ENCODE data around the gene SLC38A3. TPM values are rescaled to one million over a fixed set of nuclear protein-coding genes. Genes with fewer than 3 reads are reported as not detected.

SLC38A3 gene
- total and polyA plus RNA-seq, 2 donors (not counting 1 experiment from before 2014, with no cell fraction given): not detected

GRCh38 chr3:50160561-50160983 lies 44.5 kb upstream of the SLC38A3 start:
- intact Hi-C loops (cut with micrococcal nuclease): no loop called here
- POLR2A ChIA-PET: no interaction called here

DNA sequence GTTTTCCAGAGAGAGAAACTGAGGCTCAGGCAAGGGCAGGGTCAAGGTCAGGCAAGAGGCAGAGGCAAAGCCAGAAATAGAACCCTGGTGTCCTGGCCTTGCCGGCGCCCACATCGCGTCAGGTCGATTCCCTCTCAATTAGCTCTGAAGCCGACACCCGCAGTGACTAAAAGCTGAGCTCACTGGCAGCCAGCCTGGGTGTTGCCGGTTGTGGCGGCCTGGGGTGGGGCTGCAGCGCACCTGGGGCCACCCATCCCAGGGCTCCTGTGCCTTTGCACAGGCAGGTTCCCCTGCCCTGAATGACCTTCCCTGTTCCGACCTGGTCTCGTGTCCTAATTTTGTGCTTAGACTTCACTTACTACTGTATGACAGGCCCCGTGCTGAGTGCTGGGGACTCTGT lies 43.8 kb upstream of the SLC38A3 start:
- H3K9ac ChIP-seq (ENCODE audit: low read length): no peak overlapping the region
- WGBS (ENCODE audit: insufficient coverage): 94% methylated on average over 10 of the region's 13 CpGs
- H3K9me3 ChIP-seq (ENCODE audit: control extremely low read depth in 1 of 3, control insufficient read depth in 2 of 3, insufficient read depth in 1 of 3, low read length in 2 of 3): no peaks in the 10 kb centered on the region
- H3K9me3 Mint-ChIP-seq (ENCODE audit: insufficient read depth): no peaks in the 10 kb centered on the region
- ATAC-seq (ENCODE audit: low read depth) (no peak), DNase-seq (no peak)
- no peak overlapping the region for H3K4me3 Mint-ChIP-seq
- H3K4me3 ChIP-seq (ENCODE audit: control extremely low read depth in 1 of 5, extremely low read depth in 1 of 5, insufficient read depth in 1 of 5, low read depth in 2 of 5, low read length in 4 of 5): no peak overlapping the region
- no peaks in the 10 kb centered on the region for H3K79me2 ChIP-seq (ENCODE audit: control insufficient read depth, insufficient read depth, low read length)
- peaks cover 0 to 19% (median 7%) of the 10 kb centered on the region in 4 experiments for H3K27me3 ChIP-seq (replicated peaks in 1 of 4; ENCODE audit: control extremely low read depth in 1 of 4, control insufficient read depth in 3 of 4, insufficient read depth in 4 of 4, low read length in 3 of 4)
- H3K4me1 ChIP-seq (ENCODE audit: control insufficient read depth in 2 of 2, insufficient read depth in 2 of 2, low read length in 2 of 2): peaks cover 0 to 2% of the 10 kb centered on the region in 2 donors
- ChIA-PET POLR2A (no interaction called here), CTCF (no interaction called here)
- no peaks in the 10 kb centered on the region for H3K4me1 Mint-ChIP-seq
- TF ChIP-seq, protein P1, sequence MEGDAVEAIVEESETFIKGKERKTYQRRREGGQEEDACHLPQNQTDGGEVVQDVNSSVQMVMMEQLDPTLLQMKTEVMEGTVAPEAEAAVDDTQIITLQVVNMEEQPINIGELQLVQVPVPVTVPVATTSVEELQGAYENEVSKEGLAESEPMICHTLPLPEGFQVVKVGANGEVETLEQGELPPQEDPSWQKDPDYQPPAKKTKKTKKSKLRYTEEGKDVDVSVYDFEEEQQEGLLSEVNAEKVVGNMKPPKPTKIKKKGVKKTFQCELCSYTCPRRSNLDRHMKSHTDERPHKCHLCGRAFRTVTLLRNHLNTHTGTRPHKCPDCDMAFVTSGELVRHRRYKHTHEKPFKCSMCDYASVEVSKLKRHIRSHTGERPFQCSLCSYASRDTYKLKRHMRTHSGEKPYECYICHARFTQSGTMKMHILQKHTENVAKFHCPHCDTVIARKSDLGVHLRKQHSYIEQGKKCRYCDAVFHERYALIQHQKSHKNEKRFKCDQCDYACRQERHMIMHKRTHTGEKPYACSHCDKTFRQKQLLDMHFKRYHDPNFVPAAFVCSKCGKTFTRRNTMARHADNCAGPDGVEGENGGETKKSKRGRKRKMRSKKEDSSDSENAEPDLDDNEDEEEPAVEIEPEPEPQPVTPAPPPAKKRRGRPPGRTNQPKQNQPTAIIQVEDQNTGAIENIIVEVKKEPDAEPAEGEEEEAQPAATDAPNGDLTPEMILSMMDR (IDR thresholded peaks at IDR 0.05): no peak
- TF ChIP-seq EZH2 (IDR thresholded peaks at IDR 0.05; ENCODE audit: borderline replicate concordance, insufficient read depth, low read depth, low read length, poor library complexity, severe bottlenecking): no peak
- no peaks in the 10 kb centered on the region for H3K36me3 ChIP-seq (replicated peaks in 1 of 2; ENCODE audit: control extremely low read depth in 1 of 2, control insufficient read depth in 1 of 2, extremely low read depth in 1 of 2, insufficient read depth in 2 of 2, low read length in 1 of 2)
- H2AFZ ChIP-seq (ENCODE audit: insufficient read depth, low read depth, low read length, poor library complexity, severe bottlenecking): no peak overlapping the region
- H3K27me3 Mint-ChIP-seq: peaks cover 12% of the 10 kb centered on the region
- H3K27ac ChIP-seq (ENCODE audit: low read length in 2 of 2): no peak overlapping the region
- intact Hi-C loops (cut with micrococcal nuclease): no loop called here
- no peak overlapping the region for H3K4me2 ChIP-seq (replicated peaks; ENCODE audit: low read depth, low read length, poor library complexity, severe bottlenecking)
- no peak overlapping the region for H3K27ac Mint-ChIP-seq
- no peaks in the 10 kb centered on the region for H4K20me1 ChIP-seq (ENCODE audit: control insufficient read depth, insufficient read depth, low read length, poor library complexity, severe bottlenecking)

More at GRCh38 chr3:50160561-50160983, 44.5 kb upstream of the SLC38A3 start:
- Histone ChIP-seq H3K4me1 (ENCODE audit: control insufficient read depth in 2 of 2, insufficient read depth in 2 of 2, low read length in 2 of 2) (peaks cover 5 to 10% of the 10 kb centered on the region in 2 donors), H3K79me2 (ENCODE audit: control insufficient read depth, insufficient read depth, low read length) (no peaks in the 10 kb centered on the region), H4K20me1 (ENCODE audit: control insufficient read depth, insufficient read depth, low read length, poor library complexity, severe bottlenecking) (peaks cover 7% of the 10 kb centered on the region), H3K4me2 (replicated peaks; ENCODE audit: low read depth, low read length, poor library complexity, severe bottlenecking) (no peak overlapping the region), H3K27ac (ENCODE audit: low read length in 2 of 2) (no peak overlapping the region), H3K27me3 (replicated peaks in 1 of 4; ENCODE audit: control extremely low read depth in 1 of 4, control insufficient read depth in 3 of 4, insufficient read depth in 4 of 4, low read length in 3 of 4) (peaks cover 0 to 27% (median 12%) of the 10 kb centered on the region in 4 experiments), H2AFZ (ENCODE audit: insufficient read depth, low read depth, low read length, poor library complexity, severe bottlenecking) (no peak overlapping the region), H3K9me3 (ENCODE audit: control extremely low read depth in 1 of 3, control insufficient read depth in 2 of 3, insufficient read depth in 1 of 3, low read length in 2 of 3) (peaks cover 0 to 6% (median 0%) of the 10 kb centered on the region in 3 donors), H3K9ac (ENCODE audit: low read length) (no peak overlapping the region), H3K36me3 (replicated peaks in 1 of 2; ENCODE audit: control extremely low read depth in 1 of 2, control insufficient read depth in 1 of 2, extremely low read depth in 1 of 2, insufficient read depth in 2 of 2, low read length in 1 of 2) (no peaks in the 10 kb centered on the region), H3K4me3 (ENCODE audit: control extremely low read depth in 1 of 5, extremely low read depth in 1 of 5, insufficient read depth in 1 of 5, low read depth in 2 of 5, low read length in 4 of 5) (no peak overlapping the region)
- no peak for ATAC-seq (ENCODE audit: low read depth)
- peaks cover 20% of the 10 kb centered on the region for H3K27me3 Mint-ChIP-seq
- H3K4me1 Mint-ChIP-seq: peaks cover 5% of the 10 kb centered on the region
- H3K27ac Mint-ChIP-seq: no peak overlapping the region
- no peak for DNase-seq
- WGBS (ENCODE audit: insufficient coverage): 90% methylated on average over 3 of the region's 7 CpGs
- no peak overlapping the region for H3K4me3 Mint-ChIP-seq
- no peak for TF ChIP-seq EZH2 (IDR thresholded peaks at IDR 0.05; ENCODE audit: borderline replicate concordance, insufficient read depth, low read depth, low read length, poor library complexity, severe bottlenecking)
- TF ChIP-seq, protein P1 (IDR thresholded peaks at IDR 0.05): no peak
- H3K9me3 Mint-ChIP-seq (ENCODE audit: insufficient read depth): no peaks in the 10 kb centered on the region
- CTCF ChIA-PET: no interaction called here

All from B cell (primary cell).